HG02943 (cell line): ENCODE results near the gene PRDM16.

ENCODE experiments used
- ATAC-seq: cut with Tn5 transposase; IDR thresholded peaks from one replicate; pipeline ENCODE4 v1.9.1; 2021; ENCODE audit warnings: mild to moderate bottlenecking, low read depth, moderate library complexity; ENCODE audit not compliant: unreplicated experiment

Gene PRDM16

DNA sequence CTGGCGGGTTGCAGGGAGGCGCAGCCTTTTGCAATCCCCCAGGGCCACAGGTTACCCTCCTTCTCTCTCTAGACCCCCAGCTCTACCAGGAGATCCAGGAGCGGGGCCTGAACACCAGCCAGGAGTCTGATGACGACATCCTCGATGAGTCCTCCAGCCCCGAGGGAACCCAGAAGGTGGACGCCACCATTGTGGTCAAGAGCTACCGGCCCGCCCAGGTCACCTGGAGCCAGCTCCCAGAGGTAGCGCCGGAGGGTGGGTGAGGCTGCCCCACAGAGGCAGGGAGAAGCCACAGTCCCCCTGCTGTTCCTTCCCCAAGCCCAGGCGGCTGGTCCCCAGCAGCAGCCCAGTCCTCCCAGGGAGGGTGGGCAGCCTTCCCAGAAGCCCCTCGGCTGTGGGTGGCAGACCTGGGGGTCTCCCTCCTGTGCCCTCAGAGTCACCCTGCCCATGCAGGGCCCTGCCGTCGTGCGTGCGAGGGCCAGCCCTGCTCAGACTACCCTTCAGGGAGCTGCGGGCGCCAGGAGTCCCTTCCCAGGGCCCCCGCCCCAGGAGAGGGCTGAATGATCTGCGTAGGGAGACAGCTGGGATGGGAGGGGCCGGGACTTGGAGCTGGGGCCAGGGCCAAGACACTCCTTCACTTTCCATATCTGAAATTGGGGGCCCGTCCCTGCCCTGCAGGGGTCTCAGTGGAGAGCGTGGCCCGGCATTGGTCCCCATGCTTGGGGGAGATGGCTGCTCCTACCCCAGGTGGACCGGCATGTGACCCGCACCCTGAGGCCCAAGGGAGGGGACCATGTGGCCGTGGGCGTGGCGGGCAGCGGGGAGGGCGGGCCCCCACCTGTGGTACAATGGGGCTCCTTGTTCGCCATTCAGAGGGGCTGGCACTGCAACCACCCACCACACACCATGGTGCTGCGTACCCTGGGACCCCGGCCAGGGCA is 398.4 kb downstream of the PRDM16 start:
- no peak for ATAC-seq

DNA sequence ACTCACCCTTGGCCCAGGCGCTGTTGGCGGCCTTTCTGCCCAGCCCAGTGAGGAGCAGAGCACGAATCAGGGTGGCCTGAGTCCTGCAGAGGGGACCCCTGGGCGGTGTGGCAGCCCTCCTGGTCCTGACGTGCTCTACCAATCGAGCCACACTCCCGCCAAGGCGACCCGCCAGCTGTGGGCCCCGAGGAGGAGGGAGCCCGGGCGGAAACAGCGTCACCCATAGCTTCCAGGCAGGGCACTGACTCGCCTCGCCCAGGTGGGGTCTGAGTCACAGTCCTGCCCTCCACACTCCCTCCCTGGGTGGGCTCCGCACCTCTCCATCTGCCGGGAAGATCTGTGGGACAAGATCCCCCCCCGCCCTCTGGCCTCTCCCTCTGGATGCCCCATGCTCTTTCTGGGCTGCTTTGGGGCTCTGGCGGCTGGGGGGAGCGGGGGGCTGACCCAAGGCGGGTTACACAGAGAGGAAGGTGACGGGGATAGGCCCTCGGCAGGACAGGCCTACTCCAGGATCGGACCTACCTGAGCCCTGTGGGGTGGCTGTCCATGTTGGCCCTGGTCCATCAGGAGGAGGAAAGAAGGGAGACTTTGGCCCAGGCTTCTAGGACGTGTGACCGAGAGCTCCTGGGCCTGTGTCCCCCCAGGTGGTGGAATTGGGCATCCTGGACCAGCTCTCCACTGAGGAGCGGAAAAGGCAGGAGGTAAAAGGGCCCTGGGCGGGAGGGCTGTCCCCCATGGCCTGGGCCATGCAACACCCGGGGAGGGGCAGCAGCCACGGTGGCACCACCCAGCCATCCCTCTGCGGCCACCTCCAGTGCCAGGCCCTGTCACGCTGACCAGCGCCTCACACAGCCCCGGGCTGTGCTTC is 399.5 kb downstream of the PRDM16 start:
- no peak for ATAC-seq

DNA sequence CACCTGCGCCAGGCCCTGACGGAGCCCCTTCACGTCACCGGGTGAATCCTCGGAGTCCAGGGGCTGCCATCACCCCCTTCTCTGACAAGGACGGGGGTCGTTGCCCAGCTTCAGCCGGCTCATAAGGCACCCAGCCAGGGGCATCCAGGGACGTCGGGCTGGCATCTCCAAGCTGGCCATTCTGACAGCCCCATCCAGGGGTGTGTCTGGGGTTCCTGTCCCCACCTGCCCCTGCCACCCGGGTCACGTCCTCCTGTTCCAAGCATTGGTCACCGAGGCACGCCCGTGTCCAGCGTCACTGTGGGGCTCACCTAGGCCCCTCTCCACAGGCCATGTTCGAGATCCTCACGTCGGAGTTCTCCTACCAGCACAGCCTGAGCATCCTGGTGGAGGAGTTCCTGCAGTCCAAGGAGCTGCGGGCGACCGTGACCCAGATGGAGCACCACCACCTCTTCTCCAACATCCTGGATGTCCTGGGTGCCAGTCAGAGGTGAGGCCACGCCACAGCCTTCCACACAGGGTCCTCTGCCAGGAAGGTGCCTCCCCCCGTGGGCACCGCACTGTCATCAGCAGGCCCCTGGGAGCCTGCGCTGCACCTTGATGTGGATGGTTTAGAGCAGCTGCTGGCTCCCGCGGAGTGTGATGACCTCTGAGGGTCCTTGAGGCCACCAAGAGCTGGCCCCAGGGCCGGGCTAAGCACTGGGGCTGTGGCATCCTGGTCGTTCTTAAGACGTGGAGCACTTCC is 400.3 kb downstream of the PRDM16 start:
- no peak for ATAC-seq

GRCh38 chr1:3469849-3470649 is 401.0 kb downstream of the PRDM16 start:
- no peak for ATAC-seq

GRCh38 chr1:3470650-3471355 is 401.8 kb downstream of the PRDM16 start:
- ATAC-seq = no peak

DNA sequence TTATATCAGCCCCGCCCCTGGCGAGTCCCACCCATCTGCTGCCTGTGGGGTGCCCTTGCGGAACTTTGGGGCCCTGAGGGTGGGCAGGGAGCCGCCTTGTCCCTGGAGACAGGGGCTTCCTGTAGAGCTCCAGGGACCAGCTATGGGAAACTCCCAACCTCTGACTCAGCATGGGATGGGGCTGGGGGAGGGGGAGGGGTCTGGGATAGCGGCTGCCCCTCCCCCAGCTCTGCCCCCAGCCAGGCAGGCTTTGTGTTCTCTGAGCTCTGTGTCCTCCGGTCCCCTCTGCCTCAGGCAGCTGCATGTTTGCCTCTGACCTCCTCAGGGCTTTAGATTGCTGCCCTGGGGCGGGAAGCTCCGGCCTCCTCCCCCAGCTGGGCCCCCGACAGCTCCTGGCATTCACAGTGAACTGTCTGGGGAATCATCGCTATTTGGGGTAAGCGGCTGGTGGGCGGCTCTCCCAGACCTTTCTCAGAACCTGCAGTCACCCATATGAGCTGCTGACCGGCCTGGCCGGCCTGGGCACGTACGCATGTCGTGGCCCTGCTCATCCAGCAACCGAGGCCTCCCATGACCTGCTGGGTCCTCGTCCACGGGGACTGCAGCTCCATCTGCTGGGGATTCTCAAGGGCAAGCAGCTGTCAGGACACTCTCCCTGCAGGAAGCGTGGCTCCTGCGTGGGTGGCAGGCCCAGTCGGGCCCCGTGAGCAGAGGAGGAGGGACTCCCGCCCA is 402.5 kb downstream of the PRDM16 start:
- ATAC-seq = no peak

- no peak for ATAC-seq
Measured at GRCh38 chr1:3472088-3472850, 403.3 kb downstream of the PRDM16 start.

GRCh38 chr1:3472906-3473305 is 403.9 kb downstream of the PRDM16 start:
- no peak for ATAC-seq

GRCh38 chr1:3473381-3473844 is 404.4 kb downstream of the PRDM16 start:
- no peak for ATAC-seq

- ATAC-seq = no peak
Measured at GRCh38 chr1:3474016-3474415, 405.0 kb downstream of the PRDM16 start.

GRCh38 chr1:3474421-3474820 is 405.4 kb downstream of the PRDM16 start:
- ATAC-seq = no peak

- no peak for ATAC-seq
Measured at GRCh38 chr1:3475839-3476573, 407.0 kb downstream of the PRDM16 start.

GRCh38 chr1:3476666-3477065 is 407.7 kb downstream of the PRDM16 start:
- no peak for ATAC-seq

GRCh38 chr1:3477241-3477995 is 408.4 kb downstream of the PRDM16 start:
- no peak for ATAC-seq

DNA sequence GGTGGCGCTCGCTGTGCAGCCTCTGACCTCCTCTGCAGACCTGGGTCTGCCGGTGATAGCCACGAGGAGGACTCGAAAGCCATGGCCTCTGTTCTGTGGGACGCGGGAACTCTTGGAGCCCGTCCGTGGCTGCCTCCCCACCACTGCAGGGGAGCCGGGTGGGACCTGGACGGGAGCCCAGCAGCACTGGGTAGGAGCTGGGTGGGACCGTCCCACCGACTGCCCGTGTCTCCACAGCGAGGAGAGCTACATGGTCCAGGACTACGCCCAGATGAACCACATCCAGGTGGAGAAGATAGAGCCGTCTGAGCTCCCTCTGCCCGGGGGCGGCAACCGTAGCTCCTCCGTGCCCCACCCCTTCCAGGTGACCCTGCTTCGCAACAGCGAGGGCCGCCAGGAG is 409.2 kb downstream of the PRDM16 start:
- ATAC-seq = no peak
